CD14-positive monocyte (primary cell): ENCODE results near the gene LIN28B. TPM values are rescaled to one million over a fixed set of nuclear protein-coding genes. Genes with fewer than 3 reads are reported as not detected.

ENCODE experiments used
- DNase-seq, 3 donors: peaks; one replicate each; pipeline ENCODE4 v3.0.0-alpha.2; 2011 to 2022
- H2AFZ ChIP-seq: 2 replicates; pipeline ENCODE4 v1.6.0; 2012; ENCODE audit warnings: mild to moderate bottlenecking, low read depth, low read length, inconsistent platforms; ENCODE audit not compliant: insufficient read depth, poor library complexity, severe bottlenecking
- H3K27ac ChIP-seq, 2 donors: 1 replicate in 1 of 2; 2 replicates in 1 of 2; pipeline ENCODE4 v1.5.1; 2012 to 2013; ENCODE audit warnings: low read length in 2 of 2, control low read depth in 1 of 2, inconsistent platforms in 1 of 2, low read depth in 1 of 2, mild to moderate bottlenecking in 1 of 2
- H3K27me3 ChIP-seq, 2 donors: one replicate each; pipeline versions ENCODE4 v1.6.0 to v1.6.1; 2011 to 2013; ENCODE audit warnings: low read length in 2 of 2; ENCODE audit not compliant: control insufficient read depth in 2 of 2, insufficient read depth in 2 of 2
- H3K36me3 ChIP-seq, 2 donors: replicated peaks in 1 of 2; 1 replicate in 1 of 2; 2 replicates in 1 of 2; pipeline versions ENCODE4 v1.5.1 to v1.6.1; 2012 to 2013; ENCODE audit warnings: low read length in 2 of 2, control low read depth in 1 of 2, inconsistent platforms in 1 of 2, mild to moderate bottlenecking in 1 of 2; ENCODE audit not compliant: insufficient read depth in 2 of 2, control insufficient read depth in 1 of 2
- H3K4me1 ChIP-seq, 2 donors: 1 replicate in 1 of 2; 2 replicates in 1 of 2; pipeline versions ENCODE4 v1.5.1 to v1.6.1; 2012 to 2013; ENCODE audit warnings: low read length in 2 of 2, control low read depth in 1 of 2, inconsistent platforms in 1 of 2, mild to moderate bottlenecking in 1 of 2, moderate library complexity in 1 of 2; ENCODE audit not compliant: insufficient read depth in 2 of 2, control insufficient read depth in 1 of 2
- H3K4me2 ChIP-seq: replicated peaks from 2 replicates; pipeline ENCODE3; 2012; ENCODE audit warnings: low read length, moderate library complexity, mild to moderate bottlenecking; ENCODE audit not compliant: poor library complexity, severe bottlenecking; ENCODE audit errors: extremely low read depth
- H3K4me3 ChIP-seq, 3 experiments: fragments of 200-600 bp in 1 of 3; sonication (generic) in 1 of 3; replicated peaks in 1 of 3; 1 replicate in 2 of 3; 2 replicates in 1 of 3; pipeline ENCODE4 v1.5.1; 2011 to 2013; ENCODE audit warnings: low read length in 3 of 3, mild to moderate bottlenecking in 3 of 3, control low read depth in 2 of 3, low read depth in 2 of 3, inconsistent platforms in 1 of 3, moderate library complexity in 1 of 3
- H3K79me2 ChIP-seq: 2 replicates; pipeline ENCODE4 v1.6.0; 2012; ENCODE audit warnings: mild to moderate bottlenecking, control low read depth, inconsistent platforms, low read length, moderate library complexity; ENCODE audit not compliant: insufficient read depth
- H3K9ac ChIP-seq: 2 replicates; pipeline ENCODE4 v1.6.0; 2017; ENCODE audit warnings: low read length, mild to moderate bottlenecking; ENCODE audit not compliant: insufficient read depth, poor library complexity, severe bottlenecking
- H3K9me3 ChIP-seq, 2 donors: replicated peaks in 1 of 2; 1 replicate in 1 of 2; 2 replicates in 1 of 2; pipeline versions ENCODE4 v1.5.1 to v1.6.1; 2012 to 2013; ENCODE audit warnings: low read length in 2 of 2, control low read depth in 1 of 2; ENCODE audit not compliant: control insufficient read depth in 1 of 2, insufficient read depth in 1 of 2
- H4K20me1 ChIP-seq: 2 replicates; pipeline ENCODE4 v1.6.0; 2012; ENCODE audit warnings: mild to moderate bottlenecking, low read length, control low read depth, moderate library complexity; ENCODE audit not compliant: insufficient read depth
- H3K27ac Mint-ChIP-seq, 7 donors: one replicate each; pipeline ENCODE4 v1.8.0; 2020; ENCODE audit warnings: mild to moderate bottlenecking in 7 of 7, mixed read lengths in 7 of 7, moderate library complexity in 6 of 7, inconsistent platforms in 2 of 7
- H3K27me3 Mint-ChIP-seq, 3 donors: one replicate each; pipeline ENCODE4 v1.8.0; 2021 to 2022; ENCODE audit warnings: low read depth in 3 of 3, mild to moderate bottlenecking in 3 of 3, mixed read lengths in 3 of 3, moderate library complexity in 3 of 3, inconsistent platforms in 1 of 3
- H3K36me3 Mint-ChIP-seq, 2 donors: one replicate each; pipeline ENCODE4 v1.8.0; 2020; ENCODE audit warnings: mixed read lengths in 2 of 2, inconsistent platforms in 1 of 2, mild to moderate bottlenecking in 1 of 2
- H3K4me1 Mint-ChIP-seq: one replicate; pipeline ENCODE4 v1.8.0; 2020; ENCODE audit warnings: mild to moderate bottlenecking, mixed read lengths
- H3K4me3 Mint-ChIP-seq, 2 donors: one replicate each; pipeline ENCODE4 v1.8.0; 2020; ENCODE audit warnings: mild to moderate bottlenecking in 2 of 2, mixed read lengths in 2 of 2, moderate library complexity in 1 of 2
- H3K9me3 Mint-ChIP-seq, 7 donors: one replicate each; pipeline ENCODE4 v1.8.0; 2020 to 2022; ENCODE audit warnings: mixed read lengths in 7 of 7, mild to moderate bottlenecking in 6 of 7, moderate library complexity in 6 of 7, inconsistent platforms in 2 of 7
- WGBS: methylation state at CpG from one replicate; pipeline ENCODE4 v1.1.5; 2013; ENCODE audit warnings: missing lambda C conversion rate; ENCODE audit not compliant: insufficient coverage; 5-methylcytosine and 5-hydroxymethylcytosine counted together
- intact Hi-C, 2 donors: fragments of 100-400 bp; cut with micrococcal nuclease; formaldehyde crosslinking; loops; one replicate each; pipeline versions ENCODE4 v1.15.0 to v1.15.1; 2023
- polyA plus RNA-seq, 3 donors: library from polyadenylated mRNA; depleted of rRNA in 1 of 3; unstranded in 2 of 3; stranded (reverse) in 1 of 3; fragments of 300-500 nt in 2 of 3; fragments of >200 nt in 1 of 3; fragmentation: Illumina TruSeq in 2 of 3; gene quantifications; 1 replicate in 2 of 3; 2 replicates in 1 of 3; pipeline ENCODE4 v1.2.3, GENCODE V29; 2012 to 2021
- TF ChIP-seq, protein P1 (sequence below): fragments of 200-600 bp; IDR thresholded peaks from one replicate; pipeline ENCODE4 v1.8.0; 2022; ENCODE audit warnings: antibody characterized with exemption, mild to moderate bottlenecking

The LIN28B gene
- polyA plus RNA-seq, 3 donors: not detected

GRCh38 chr6:105024803-105025202 is 67.9 kb downstream of the LIN28B start:
- H3K4me1 Mint-ChIP-seq: no peaks in the 10 kb centered on the region
- WGBS: 100% methylated on average over 1 of the region's 3 CpGs

DNA sequence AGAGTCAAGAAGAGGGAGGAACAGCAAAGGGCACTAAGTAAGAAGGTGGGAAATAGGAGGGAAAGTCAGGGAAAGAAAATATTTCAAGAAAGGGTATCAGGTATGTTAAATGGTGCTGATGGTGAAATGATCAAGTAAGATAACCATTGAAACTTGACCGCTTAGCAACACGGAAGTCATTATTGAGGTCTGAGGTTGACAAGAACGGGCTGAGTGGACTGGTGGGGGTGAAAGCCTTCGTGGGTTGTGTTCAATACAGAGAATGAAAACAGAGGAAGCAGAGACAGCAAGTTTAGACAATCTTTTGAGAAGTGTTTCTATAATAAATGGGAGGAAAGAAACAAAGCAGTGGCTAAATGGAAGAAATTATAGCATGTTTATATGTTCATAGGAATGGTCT is 72.0 kb downstream of the LIN28B start:
- intact Hi-C loops: no loop called here
- TF ChIP-seq, protein P1, sequence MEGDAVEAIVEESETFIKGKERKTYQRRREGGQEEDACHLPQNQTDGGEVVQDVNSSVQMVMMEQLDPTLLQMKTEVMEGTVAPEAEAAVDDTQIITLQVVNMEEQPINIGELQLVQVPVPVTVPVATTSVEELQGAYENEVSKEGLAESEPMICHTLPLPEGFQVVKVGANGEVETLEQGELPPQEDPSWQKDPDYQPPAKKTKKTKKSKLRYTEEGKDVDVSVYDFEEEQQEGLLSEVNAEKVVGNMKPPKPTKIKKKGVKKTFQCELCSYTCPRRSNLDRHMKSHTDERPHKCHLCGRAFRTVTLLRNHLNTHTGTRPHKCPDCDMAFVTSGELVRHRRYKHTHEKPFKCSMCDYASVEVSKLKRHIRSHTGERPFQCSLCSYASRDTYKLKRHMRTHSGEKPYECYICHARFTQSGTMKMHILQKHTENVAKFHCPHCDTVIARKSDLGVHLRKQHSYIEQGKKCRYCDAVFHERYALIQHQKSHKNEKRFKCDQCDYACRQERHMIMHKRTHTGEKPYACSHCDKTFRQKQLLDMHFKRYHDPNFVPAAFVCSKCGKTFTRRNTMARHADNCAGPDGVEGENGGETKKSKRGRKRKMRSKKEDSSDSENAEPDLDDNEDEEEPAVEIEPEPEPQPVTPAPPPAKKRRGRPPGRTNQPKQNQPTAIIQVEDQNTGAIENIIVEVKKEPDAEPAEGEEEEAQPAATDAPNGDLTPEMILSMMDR: no peak
- no peak overlapping the region for H3K4me3 ChIP-seq
- H3K4me1 ChIP-seq: no peaks in the 10 kb centered on the region
- no peak overlapping the region for H3K27ac ChIP-seq
- no peaks in the 10 kb centered on the region for H3K4me1 Mint-ChIP-seq
- no peak overlapping the region for H3K4me2 ChIP-seq
- H3K4me3 Mint-ChIP-seq: no peak overlapping the region
- H3K36me3 ChIP-seq: no peaks in the 10 kb centered on the region
- no peaks in the 10 kb centered on the region for H4K20me1 ChIP-seq
- H3K9me3 ChIP-seq: no peaks in the 10 kb centered on the region
- H3K27me3 ChIP-seq: no peaks in the 10 kb centered on the region
- H3K9ac ChIP-seq: no peak overlapping the region
- H3K27me3 Mint-ChIP-seq: peaks cover 2 to 3% (median 2%) of the 10 kb centered on the region in 3 donors
- no peaks in the 10 kb centered on the region for H3K79me2 ChIP-seq
- no peaks in the 10 kb centered on the region for H3K9me3 Mint-ChIP-seq
- 92% methylated on average over 4 of the region's 4 CpGs for WGBS
- DNase-seq: no peak
- no peak overlapping the region for H2AFZ ChIP-seq
- no peak overlapping the region for H3K27ac Mint-ChIP-seq
- no peaks in the 10 kb centered on the region for H3K36me3 Mint-ChIP-seq

More at GRCh38 chr6:105024803-105025202, 67.9 kb downstream of the LIN28B start:
- H2AFZ ChIP-seq: no peak overlapping the region
- no peaks in the 10 kb centered on the region for H3K36me3 ChIP-seq
- TF ChIP-seq, protein P1: no peak
- Mint-ChIP-seq H3K36me3 (no peaks in the 10 kb centered on the region), H3K27ac (no peak overlapping the region), H3K4me3 (no peak overlapping the region), H3K9me3 (peaks cover 0 to 2% (median 0%) of the 10 kb centered on the region in 7 donors), H3K27me3 (peaks cover 2 to 5% (median 4%) of the 10 kb centered on the region in 3 donors)
- no peaks in the 10 kb centered on the region for H3K9me3 ChIP-seq
- DNase-seq: no peak
- H3K4me2 ChIP-seq: no peak overlapping the region
- H3K9ac ChIP-seq: no peak overlapping the region
- no peak overlapping the region for H3K4me3 ChIP-seq
- H4K20me1 ChIP-seq: no peaks in the 10 kb centered on the region
- H3K27me3 ChIP-seq: peaks cover 0 to 3% of the 10 kb centered on the region in 2 donors
- H3K79me2 ChIP-seq: no peaks in the 10 kb centered on the region
- no peaks in the 10 kb centered on the region for H3K4me1 ChIP-seq
- intact Hi-C loops: no loop called here
- no peak overlapping the region for H3K27ac ChIP-seq
